MCF 10A (cell line): ENCODE results near the gene SCGB3A1. TPM values are rescaled to one million over a fixed set of nuclear protein-coding genes. Genes with fewer than 3 reads are reported as not detected.

Experiments
- BruUV-seq: library from RNA; stranded (reverse); fragments of 400-500 nt; replicated peaks from 2 replicates; lab custom pipeline; 2021; lab: Mats Ljungman, UMichigan
- CTCF ChIA-PET: fragments of 300-600 bp; sonication (Branson Sonifier 250); formaldehyde crosslinking; extraction: SDS; loops from one replicate; lab custom pipeline; 2021; ENCODE audit warnings: antibody characterized with exemption, inconsistent platforms; lab: Yijun Ruan, JAX
- POLR2A ChIA-PET: fragments of 300-600, 350-650 bp; sonication (Branson Sonifier 250); formaldehyde crosslinking; extraction: SDS; loops from one replicate; lab custom pipeline; 2020; ENCODE audit warnings: antibody characterized with exemption, inconsistent platforms; lab: Yijun Ruan, JAX
- DNase-seq: peaks from one replicate; pipeline ENCODE4 v3.0.0-alpha.2; 2018; ENCODE audit not compliant: unreplicated experiment
- H3K27ac Mint-ChIP-seq: one replicate; pipeline ENCODE4 v1.8.0; 2022; ENCODE audit warnings: mild to moderate bottlenecking, low read depth, mixed read lengths; ENCODE audit not compliant: unreplicated experiment
- H3K27me3 Mint-ChIP-seq: one replicate; pipeline ENCODE4 v1.8.0; 2022; ENCODE audit warnings: mixed read lengths; ENCODE audit not compliant: insufficient read depth, unreplicated experiment
- H3K36me3 Mint-ChIP-seq: one replicate; pipeline ENCODE4 v1.8.0; 2022; ENCODE audit warnings: mild to moderate bottlenecking, moderate library complexity, mixed read lengths; ENCODE audit not compliant: insufficient read depth, unreplicated experiment
- H3K4me1 Mint-ChIP-seq: one replicate; pipeline ENCODE4 v1.8.0; 2022; ENCODE audit warnings: mixed read lengths; ENCODE audit not compliant: insufficient read depth, unreplicated experiment
- H3K4me3 Mint-ChIP-seq: one replicate; pipeline ENCODE4 v1.8.0; 2022; ENCODE audit warnings: mild to moderate bottlenecking, moderate library complexity, mixed read lengths; ENCODE audit not compliant: unreplicated experiment
- H3K9me3 Mint-ChIP-seq: one replicate; pipeline ENCODE4 v1.8.0; 2022; ENCODE audit warnings: mixed read lengths; ENCODE audit not compliant: unreplicated experiment
- intact Hi-C: fragments of 100-400 bp; cut with micrococcal nuclease; formaldehyde crosslinking; loops from 2 replicates; pipeline ENCODE4 v1.14.1; 2022
- total RNA-seq: library from RNA; stranded (reverse); gene quantifications from 2 replicates; pipeline ENCODE4 v1.2.3, GENCODE V29; 2022
- TF ChIP-seq, protein P1 (sequence below): fragments of 200-600 bp; IDR thresholded peaks from one replicate; pipeline ENCODE4 v1.8.0; 2022; ENCODE audit warnings: antibody characterized with exemption, mild to moderate bottlenecking; ENCODE audit not compliant: unreplicated experiment

Gene SCGB3A1
- total RNA-seq, 1 experiment from 2014 or later, result not detected

DNA sequence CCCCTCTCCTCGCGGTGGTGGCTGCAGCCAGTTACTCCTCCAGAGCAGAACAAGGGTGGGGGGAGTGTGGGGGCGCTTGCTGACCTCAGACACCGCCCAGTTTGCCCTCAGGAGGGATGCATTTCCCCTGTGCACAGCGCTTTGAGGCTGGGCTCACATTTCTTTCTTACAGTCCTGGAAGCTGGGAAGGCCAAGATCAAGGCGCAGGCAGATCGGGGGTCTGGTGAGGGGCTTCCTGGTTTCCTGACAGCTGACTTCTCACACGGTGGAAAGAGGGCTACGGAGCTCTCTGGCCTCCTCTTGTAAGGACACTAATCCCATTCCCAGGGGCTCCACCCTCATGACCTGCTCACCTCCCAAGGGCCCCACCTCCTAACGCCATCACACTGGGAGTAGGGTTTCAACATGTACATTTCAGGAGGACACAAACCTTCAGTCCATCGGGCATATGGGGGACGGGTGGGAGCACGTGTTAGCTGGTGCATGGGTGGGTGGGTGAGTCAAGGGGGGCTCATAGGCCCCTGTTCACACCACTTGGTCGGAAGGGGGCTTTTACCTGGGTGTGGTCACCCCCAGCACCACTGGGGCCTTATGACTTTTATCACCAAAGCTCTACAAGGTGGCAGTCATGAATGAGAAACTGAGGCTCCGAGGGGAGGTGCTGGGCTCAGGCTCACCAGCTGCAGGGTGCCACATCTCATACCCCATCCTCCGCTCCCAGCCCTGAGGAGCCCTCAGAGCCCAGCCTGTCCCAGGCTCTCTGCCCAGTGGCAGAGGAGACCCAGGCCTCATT is 7.7 kb upstream of the SCGB3A1 start:
- no peak for DNase-seq
- H3K4me3 Mint-ChIP-seq, result no peak overlapping the region
- CTCF ChIA-PET, result interaction anchor here (0.6 to 1.2 kb wide), 2 partner anchors 270 to 730 kb away, joined by 3 read pairs; no protein-coding TSS in a partner anchor
- peaks cover 9% of the 10 kb centered on the region for H3K27me3 Mint-ChIP-seq
- no peaks in the 10 kb centered on the region for H3K9me3 Mint-ChIP-seq
- BruUV-seq, result no TSS peak
- H3K4me1 Mint-ChIP-seq, result no peaks in the 10 kb centered on the region
- no peak overlapping the region for H3K27ac Mint-ChIP-seq
- TF ChIP-seq, protein P1, sequence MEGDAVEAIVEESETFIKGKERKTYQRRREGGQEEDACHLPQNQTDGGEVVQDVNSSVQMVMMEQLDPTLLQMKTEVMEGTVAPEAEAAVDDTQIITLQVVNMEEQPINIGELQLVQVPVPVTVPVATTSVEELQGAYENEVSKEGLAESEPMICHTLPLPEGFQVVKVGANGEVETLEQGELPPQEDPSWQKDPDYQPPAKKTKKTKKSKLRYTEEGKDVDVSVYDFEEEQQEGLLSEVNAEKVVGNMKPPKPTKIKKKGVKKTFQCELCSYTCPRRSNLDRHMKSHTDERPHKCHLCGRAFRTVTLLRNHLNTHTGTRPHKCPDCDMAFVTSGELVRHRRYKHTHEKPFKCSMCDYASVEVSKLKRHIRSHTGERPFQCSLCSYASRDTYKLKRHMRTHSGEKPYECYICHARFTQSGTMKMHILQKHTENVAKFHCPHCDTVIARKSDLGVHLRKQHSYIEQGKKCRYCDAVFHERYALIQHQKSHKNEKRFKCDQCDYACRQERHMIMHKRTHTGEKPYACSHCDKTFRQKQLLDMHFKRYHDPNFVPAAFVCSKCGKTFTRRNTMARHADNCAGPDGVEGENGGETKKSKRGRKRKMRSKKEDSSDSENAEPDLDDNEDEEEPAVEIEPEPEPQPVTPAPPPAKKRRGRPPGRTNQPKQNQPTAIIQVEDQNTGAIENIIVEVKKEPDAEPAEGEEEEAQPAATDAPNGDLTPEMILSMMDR, result no peak
- intact Hi-C loops, result no loop called here
- H3K36me3 Mint-ChIP-seq, result no peaks in the 10 kb centered on the region
- POLR2A ChIA-PET, result interaction anchor here (0.6 to 0.9 kb wide), 2 partner anchors 15 to 18 kb away, joined by 3 to 4 read pairs; no protein-coding TSS in a partner anchor

GRCh38 chr5:180598316-180598701 is 7.0 kb upstream of the SCGB3A1 start:
- H3K9me3 Mint-ChIP-seq, result no peaks in the 10 kb centered on the region
- intact Hi-C loops, result no loop called here
- TF ChIP-seq, protein P1, result no peak
- H3K4me1 Mint-ChIP-seq, result no peaks in the 10 kb centered on the region
- H3K27ac Mint-ChIP-seq, result no peak overlapping the region
- ChIA-PET POLR2A (interaction anchor here (0.6 kb wide), 1 partner anchor 14 kb away, joined by 3 read pairs; no protein-coding TSS in a partner anchor), CTCF (interaction anchor here (0.6 to 1.6 kb wide), 2 partner anchors 8 to 729 kb away, joined by 3 to 6 read pairs; no protein-coding TSS in a partner anchor)
- peaks cover 13% of the 10 kb centered on the region for H3K27me3 Mint-ChIP-seq
- H3K4me3 Mint-ChIP-seq, result no peak overlapping the region
- DNase-seq, result no peak
- H3K36me3 Mint-ChIP-seq, result no peaks in the 10 kb centered on the region
- no TSS peak for BruUV-seq

DNA sequence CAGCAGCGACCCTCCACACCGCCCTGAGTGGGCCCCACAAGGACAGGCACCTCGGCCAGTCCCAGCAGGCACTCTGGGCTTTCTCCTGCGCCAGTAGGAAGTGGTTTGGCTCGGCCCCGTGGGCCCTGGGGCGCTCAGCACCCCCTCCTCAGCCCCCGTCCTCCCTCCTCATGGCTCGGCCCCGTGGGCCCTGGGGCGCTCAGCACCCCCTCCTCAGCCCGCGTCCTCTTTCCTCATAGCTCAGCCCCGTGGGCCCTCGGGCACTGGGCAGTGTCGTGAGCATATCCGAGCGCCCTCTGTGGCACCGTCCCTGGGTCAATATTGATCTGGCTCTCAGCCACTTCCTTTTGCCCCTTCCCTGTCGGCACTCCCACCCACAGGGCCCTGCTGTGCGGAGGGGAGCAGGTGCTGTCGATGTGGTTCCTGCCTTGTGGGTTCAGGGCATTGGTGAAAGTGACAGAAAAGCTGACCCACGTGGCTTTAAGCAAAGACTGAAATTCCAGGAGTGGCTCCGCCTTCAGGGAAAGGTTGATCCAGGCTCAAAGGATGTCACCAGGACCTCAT is 5.5 kb upstream of the SCGB3A1 start:
- intact Hi-C loops, result no loop called here
- TF ChIP-seq, protein P1, result no peak

GRCh38 chr5:180596115-180596667 is 4.9 kb upstream of the SCGB3A1 start:
- no peak overlapping the region for H3K4me3 Mint-ChIP-seq
- ChIA-PET POLR2A (no interaction called here), CTCF (interaction anchor here (1.5 kb wide), 1 partner anchor 10 kb away, joined by 9 read pairs; no protein-coding TSS in a partner anchor)
- TF ChIP-seq, protein P1, result no peak
- peaks cover 31% of the 10 kb centered on the region for H3K27me3 Mint-ChIP-seq
- no peak overlapping the region for H3K27ac Mint-ChIP-seq
- no peaks in the 10 kb centered on the region for H3K4me1 Mint-ChIP-seq
- BruUV-seq, result no TSS peak
- H3K36me3 Mint-ChIP-seq, result no peaks in the 10 kb centered on the region
- intact Hi-C loops, result no loop called here
- no peaks in the 10 kb centered on the region for H3K9me3 Mint-ChIP-seq
- no peak for DNase-seq

More for the DNA sequence above, 5.5 kb upstream of the SCGB3A1 start:
- BruUV-seq, result no TSS peak
- Mint-ChIP-seq H3K4me3 (no peak overlapping the region), H3K4me1 (no peaks in the 10 kb centered on the region), H3K36me3 (no peaks in the 10 kb centered on the region), H3K27me3 (peaks cover 29% of the 10 kb centered on the region), H3K9me3 (no peaks in the 10 kb centered on the region), H3K27ac (no peak overlapping the region)
- CTCF ChIA-PET, result interaction anchor here (1.5 to 1.6 kb wide), 2 partner anchors 9 to 10 kb away, joined by 6 to 9 read pairs; no protein-coding TSS in a partner anchor
- no peak for DNase-seq
- POLR2A ChIA-PET, result no interaction called here
